Left lobe of liver (tissue), 2 donors: ENCODE results near the gene CDHR4. TPM values are rescaled to one million over a fixed set of nuclear protein-coding genes. Genes with fewer than 3 reads are reported as not detected.
"Not testable (repeated sequence)": the region's sequence is repeated elsewhere in the genome, so short reads cannot be mapped to it uniquely, and the experiment has no call there.

Experiments
- ATAC-seq: fragments of 200-7000 bp; cut with Tn5 transposase; one replicate; pipeline ENCODE4 v1.9.1; 2020; ENCODE audit warnings: mild to moderate bottlenecking, moderate library complexity
- DNase-seq: peaks from one replicate; pipeline ENCODE4 v3.0.0-alpha.2; 2020; ENCODE audit warnings: low spot score
- total RNA-seq: library from RNA; stranded (reverse); gene quantifications from one replicate; pipeline ENCODE4 v1.2.1, GENCODE V29; 2021
- donor health status: DM: no; HTN: no; CAD: no; lungs with moderate emphysema.
- donor health status: DM: no; HTN: yes; CAD: no.

Gene CDHR4
- total RNA-seq, 1 donor from 2014 or later: not detected

DNA sequence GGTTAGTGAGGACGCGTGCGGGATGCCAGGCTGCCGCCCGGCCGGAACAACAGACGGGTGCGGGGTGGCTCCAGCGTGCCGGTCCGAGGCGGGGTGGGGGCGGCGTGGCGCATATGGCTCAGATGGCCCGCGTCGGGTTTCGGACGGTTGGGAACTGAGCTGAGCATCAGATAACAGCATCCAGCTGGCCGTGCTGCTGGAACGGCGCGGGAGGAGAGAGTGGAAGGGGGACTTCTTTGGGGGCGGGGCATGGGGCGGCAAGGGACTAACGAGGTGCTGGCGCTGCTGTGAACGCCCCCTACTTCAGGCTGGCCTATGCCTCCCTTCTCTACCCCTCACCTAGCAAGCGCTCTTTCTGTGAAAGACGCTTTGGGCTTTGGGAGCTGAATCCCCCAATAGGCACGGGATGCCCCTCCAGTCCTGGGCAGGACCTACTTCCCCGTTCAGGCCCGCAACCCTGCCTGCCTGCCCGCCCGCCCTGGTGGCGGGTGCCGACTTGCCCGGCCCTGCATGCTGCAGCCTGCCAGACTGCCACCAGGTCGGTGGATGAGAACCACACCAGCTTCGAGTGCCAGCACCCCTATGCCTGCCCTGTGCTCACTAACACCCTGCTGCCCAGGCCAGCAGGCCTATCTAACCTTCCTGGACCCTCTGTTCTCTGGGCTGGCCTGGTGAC is 3.9 kb upstream of the CDHR4 start:
- ATAC-seq: no peak
- peak; percentile 48 for DNase-seq

- peak; percentile 90 for ATAC-seq
- DNase-seq: peak; percentile 87
These were observed 3.2 kb upstream of the CDHR4 start, which contains the start of gene INKA1 for GRCh38 chr3:49802719-49803464. TSS of gene INKA1 (plus strand) at chr3:49803261. CDS start at chr3:49803393, 132 bp downstream.

- DNase-seq: no peak
- ATAC-seq: peak; percentile 12
These were observed 1.5 kb upstream of the CDHR4 start for GRCh38 chr3:49801160-49801559.

GRCh38 chr3:49799105-49799504 is 568 bp downstream of the CDHR4 start:
- DNase-seq: no peak

GRCh38 chr3:49794926-49795905 is 4.5 kb downstream of the CDHR4 start:
- no peak for DNase-seq
- ATAC-seq: no peak

More at GRCh38 chr3:49799105-49799504, 568 bp downstream of the CDHR4 start:
- no peak for ATAC-seq

DNA sequence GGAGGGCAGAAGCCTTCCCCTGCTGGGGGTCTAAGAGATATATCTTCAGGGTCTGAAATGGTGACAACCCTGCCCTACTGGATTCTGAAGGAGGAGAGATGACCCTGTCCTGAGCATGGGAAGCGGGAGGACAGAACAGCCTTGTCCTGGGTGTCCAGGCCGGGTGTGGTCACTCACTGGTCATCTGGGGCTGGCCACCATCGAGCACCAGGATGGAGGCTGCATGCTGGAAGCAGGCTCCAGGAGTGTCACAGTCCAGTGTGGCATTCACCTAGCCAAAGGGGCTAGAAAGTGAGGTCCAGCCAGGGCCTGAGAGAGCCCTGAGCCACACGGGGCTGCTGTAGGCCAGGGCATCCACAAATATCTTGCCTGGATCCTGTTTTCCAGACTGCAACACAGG is 5.2 kb downstream of the CDHR4 start:
- DNase-seq: no peak

DNA sequence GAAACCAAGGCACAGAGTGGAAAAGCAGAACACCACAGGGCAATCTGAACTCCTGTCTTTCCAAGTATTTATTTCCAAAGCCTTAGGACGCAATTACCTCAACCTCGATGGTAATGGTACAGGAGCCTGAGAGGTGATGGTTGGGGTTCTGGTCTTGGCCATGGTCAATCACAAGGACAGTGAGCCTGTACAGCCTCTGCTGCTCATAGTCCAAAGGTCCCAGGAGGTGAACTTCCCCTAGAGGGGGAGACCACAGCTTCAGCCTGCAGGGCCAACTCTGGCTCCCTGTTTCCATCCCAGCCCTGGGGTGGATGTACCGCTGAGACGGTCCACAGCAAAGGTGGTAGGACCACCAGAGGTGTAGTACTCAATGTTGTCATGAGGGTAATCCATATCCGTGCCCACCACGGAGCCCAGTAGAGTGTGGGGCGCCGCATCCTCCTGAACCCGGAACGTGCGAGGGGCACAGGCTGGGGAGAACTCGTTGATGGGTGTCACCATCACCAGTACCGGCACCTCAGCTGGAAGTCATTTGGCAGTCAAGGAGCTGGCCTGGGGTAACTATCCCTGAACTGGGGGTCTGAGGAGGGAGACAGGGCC is 6.1 kb downstream of the CDHR4 start:
- no peak for ATAC-seq
- no peak for DNase-seq

More for the DNA sequence above, 5.2 kb downstream of the CDHR4 start:
- no peak for ATAC-seq

GRCh38 chr3:49792371-49793150 is 7.1 kb downstream of the CDHR4 start:
- ATAC-seq: no peak
- DNase-seq: no peak

- ATAC-seq (no peak), DNase-seq (no peak)
These were observed 8.1 kb downstream of the CDHR4 start for GRCh38 chr3:49791571-49791970.

GRCh38 chr3:49790626-49791411 is 8.9 kb downstream of the CDHR4 start:
- ATAC-seq: no peak
- DNase-seq: no peak

DNA sequence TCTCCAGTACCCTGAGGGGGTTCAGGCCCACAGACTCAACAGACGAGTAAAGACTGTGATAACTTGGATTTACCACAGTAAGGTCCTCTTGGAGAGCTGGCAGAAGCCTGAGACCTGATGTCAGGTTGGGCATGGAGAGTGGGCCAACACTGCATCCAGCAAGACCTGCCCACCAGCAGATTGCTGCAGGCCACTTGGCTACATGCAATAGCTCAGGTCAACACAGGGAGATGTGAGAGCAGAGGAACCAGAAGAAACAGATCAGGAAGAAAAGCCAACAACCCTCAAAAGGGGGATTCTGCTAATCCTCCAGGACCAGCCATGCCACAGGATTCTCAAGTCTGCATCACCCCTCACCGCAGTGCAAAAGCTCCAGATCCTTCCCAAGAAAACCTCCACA is 11.6 kb downstream of the CDHR4 start:
- ATAC-seq (no peak), DNase-seq (no peak)

- no peak for ATAC-seq
- DNase-seq: no peak
These were observed 12.1 kb downstream of the CDHR4 start for GRCh38 chr3:49787536-49787935.

- ATAC-seq: no peak
- DNase-seq: no peak
These were observed 12.6 kb downstream of the CDHR4 start for GRCh38 chr3:49787182-49787464.

GRCh38 chr3:49786357-49787181 is 13.1 kb downstream of the CDHR4 start, which contains the start of gene IP6K1:
TSS of gene IP6K1 (minus strand) at chr3:49786542. CDS start at chr3:49748040, 38,502 bp downstream.
- peak; percentile 100 for DNase-seq
- ATAC-seq: peak; percentile 96

- ATAC-seq (peak; percentile 61), DNase-seq (no peak)
These were observed 13.9 kb downstream of the CDHR4 start for GRCh38 chr3:49785565-49786356.

DNA sequence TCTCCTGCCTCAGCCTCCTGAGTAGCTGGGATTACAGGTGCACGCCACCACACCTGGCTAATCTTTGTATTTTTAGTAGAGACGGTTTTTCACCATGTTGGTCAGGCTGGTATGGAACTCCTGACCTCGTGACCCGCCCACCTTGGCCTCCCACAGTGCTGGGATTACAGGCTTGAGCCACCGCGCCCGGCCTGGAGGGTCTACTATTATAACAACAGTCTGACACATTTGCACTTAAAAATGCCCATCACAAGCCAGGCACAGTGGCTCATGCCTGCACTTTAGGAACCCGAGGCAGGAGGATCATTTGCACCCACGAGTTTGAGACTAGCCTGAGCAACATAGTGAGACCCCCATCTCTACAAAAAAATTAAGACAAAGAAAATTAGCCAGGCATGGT is 17.4 kb downstream of the CDHR4 start:
- not testable (repeated sequence) for ATAC-seq, DNase-seq

GRCh38 chr3:49781415-49782199 is 18.1 kb downstream of the CDHR4 start:
- no peak for DNase-seq
- no peak for ATAC-seq
